Neuronal stem cell (in vitro differentiated cells): Measurements from ENCODE around the gene SOWAHD.

ENCODE experiments used
- DNase-seq: peaks from one replicate; pipeline ENCODE4 v3.0.0-alpha.2; 2013; ENCODE audit warnings: low spot score
- H2AFZ ChIP-seq: one replicate; pipeline ENCODE4 v1.6.1; 2013; ENCODE audit warnings: mild to moderate bottlenecking, low read length, inconsistent platforms
- H2AK5ac ChIP-seq: 2 replicates; pipeline ENCODE4 v1.6.1; 2013; ENCODE audit warnings: low read depth, mild to moderate bottlenecking, inconsistent platforms, low read length, moderate library complexity, mixed read lengths
- H2BK120ac ChIP-seq: 2 replicates; pipeline ENCODE4 v1.6.1; 2013; ENCODE audit warnings: low read depth, mild to moderate bottlenecking, inconsistent platforms, low read length, moderate library complexity, mixed read lengths
- H2BK12ac ChIP-seq: one replicate; pipeline ENCODE4 v1.6.1; 2013; ENCODE audit warnings: low read length, inconsistent platforms
- H2BK15ac ChIP-seq: 2 replicates; pipeline ENCODE4 v1.6.1; 2013; ENCODE audit warnings: mild to moderate bottlenecking, low read length, inconsistent platforms, mixed read lengths
- H2BK5ac ChIP-seq: one replicate; pipeline ENCODE4 v1.6.1; 2013; ENCODE audit warnings: inconsistent platforms, mild to moderate bottlenecking, low read length, moderate library complexity
- H3K14ac ChIP-seq: one replicate; pipeline ENCODE4 v1.6.1; 2013; ENCODE audit warnings: low read length, inconsistent platforms
- H3K18ac ChIP-seq: 2 replicates; pipeline ENCODE4 v1.6.1; 2013; ENCODE audit warnings: low read length, inconsistent platforms
- H3K23ac ChIP-seq: 2 replicates; pipeline ENCODE4 v1.6.1; 2013; ENCODE audit warnings: low read depth, mild to moderate bottlenecking, mixed read lengths, low read length, inconsistent platforms; ENCODE audit not compliant: poor library complexity
- H3K27ac ChIP-seq: replicated peaks from 3 replicates; pipeline ENCODE4 v1.5.1; 2013; ENCODE audit warnings: low read length, inconsistent platforms
- H3K27me3 ChIP-seq, 3 experiments: 2 replicates each; pipeline ENCODE4 v1.6.1; 2013; ENCODE audit warnings: low read length in 3 of 3, mild to moderate bottlenecking in 2 of 3, inconsistent platforms in 1 of 3, low read depth in 1 of 3, mixed read lengths in 1 of 3, moderate library complexity in 1 of 3; ENCODE audit not compliant: control insufficient read depth in 3 of 3, insufficient read depth in 3 of 3
- H3K36me3 ChIP-seq, 2 donors: replicated peaks in 1 of 2; 2 replicates each; pipeline ENCODE4 v1.6.1; 2013; ENCODE audit warnings: low read length in 2 of 2; ENCODE audit not compliant: control insufficient read depth in 2 of 2, insufficient read depth in 2 of 2
- H3K4ac ChIP-seq: 2 replicates; pipeline ENCODE4 v1.6.1; 2013; ENCODE audit warnings: inconsistent platforms, mild to moderate bottlenecking, low read length, moderate library complexity
- H3K4me1 ChIP-seq, 2 donors: 1 replicate in 1 of 2; 2 replicates in 1 of 2; pipeline ENCODE4 v1.6.1; 2013; ENCODE audit warnings: low read length in 2 of 2, low read depth in 1 of 2; ENCODE audit not compliant: control insufficient read depth in 2 of 2, insufficient read depth in 1 of 2
- H3K4me2 ChIP-seq: one replicate; pipeline ENCODE4 v1.6.1; 2013; ENCODE audit warnings: mild to moderate bottlenecking, low read length, inconsistent platforms; ENCODE audit not compliant: insufficient read depth, poor library complexity, severe bottlenecking
- H3K4me3 ChIP-seq, 2 donors: 2 replicates each; pipeline ENCODE4 v1.5.1; 2013; ENCODE audit warnings: low read length in 2 of 2, mild to moderate bottlenecking in 2 of 2, inconsistent platforms in 1 of 2, moderate library complexity in 1 of 2
- H3K79me1 ChIP-seq: one replicate; pipeline ENCODE4 v1.6.1; 2013; ENCODE audit warnings: low read depth, mild to moderate bottlenecking, inconsistent platforms, low read length, moderate library complexity
- H3K9ac ChIP-seq: one replicate; pipeline ENCODE4 v1.6.1; 2013; ENCODE audit warnings: mild to moderate bottlenecking, low read depth, low read length, inconsistent platforms; ENCODE audit not compliant: poor library complexity
- H3K9me3 ChIP-seq, 2 donors: replicated peaks in 1 of 2; 2 replicates each; pipeline versions ENCODE3 to v1.6.1; 2013; ENCODE audit warnings: low read length in 2 of 2, mild to moderate bottlenecking in 2 of 2, inconsistent platforms in 1 of 2, low read depth in 1 of 2, mixed read lengths in 1 of 2, moderate library complexity in 1 of 2; ENCODE audit not compliant: control insufficient read depth in 2 of 2, insufficient read depth in 1 of 2
- H4K8ac ChIP-seq: one replicate; pipeline ENCODE4 v1.6.1; 2013; ENCODE audit warnings: low read depth, mild to moderate bottlenecking, inconsistent platforms, low read length, moderate library complexity
- H4K91ac ChIP-seq: one replicate; pipeline ENCODE4 v1.6.1; 2013; ENCODE audit warnings: low read length, low read depth, mild to moderate bottlenecking, inconsistent platforms; ENCODE audit not compliant: poor library complexity
- WGBS, 2 donors: extraction: QIAGEN DNeasy Blood & Tissue Kit; methylation state at CpG; one replicate each; pipeline ENCODE4 v1.1.7; 2013; ENCODE audit warnings: missing lambda C conversion rate in 2 of 2, mixed read lengths in 1 of 2; ENCODE audit not compliant: insufficient read length in 2 of 2, insufficient replicate concordance in 1 of 2; ENCODE audit errors: extremely low coverage in 2 of 2; 5-methylcytosine and 5-hydroxymethylcytosine counted together

Gene SOWAHD

GRCh38 chrX:119734897-119735339 lies 23.5 kb upstream of the SOWAHD start:
- no peak overlapping the region for H2BK12ac ChIP-seq
- WGBS, 2 donors: no CpG with 5 or more reads among the region's 7 CpGs
- no peak overlapping the region for H4K8ac ChIP-seq
- H3K4me1 ChIP-seq: no peaks in the 10 kb centered on the region
- H3K4me2 ChIP-seq: no peak overlapping the region
- no peak overlapping the region for H3K14ac ChIP-seq
- no peak overlapping the region for H4K91ac ChIP-seq
- H3K27me3 ChIP-seq: no peaks in the 10 kb centered on the region
- H3K9me3 ChIP-seq: no peaks in the 10 kb centered on the region
- no peaks in the 10 kb centered on the region for H3K36me3 ChIP-seq
- H2BK120ac ChIP-seq: no peak overlapping the region
- H3K4me3 ChIP-seq: no peak overlapping the region
- no peak overlapping the region for H2BK15ac ChIP-seq
- no peak for DNase-seq
- peak overlapping the region; percentile 30 for H2AFZ ChIP-seq
- H3K9ac ChIP-seq: no peak overlapping the region
- no peaks in the 10 kb centered on the region for H3K79me1 ChIP-seq
- H3K18ac ChIP-seq: no peak overlapping the region
- no peak overlapping the region for H3K23ac ChIP-seq
- no peak overlapping the region for H3K27ac ChIP-seq
- no peak overlapping the region for H2BK5ac ChIP-seq
- no peak overlapping the region for H2AK5ac ChIP-seq
- H3K4ac ChIP-seq: no peak overlapping the region

- H3K27ac ChIP-seq: no peak overlapping the region
- no peak overlapping the region for H2BK5ac ChIP-seq
- H3K4me1 ChIP-seq: no peaks in the 10 kb centered on the region
- no peak for DNase-seq
- no peak overlapping the region for H2AFZ ChIP-seq
- H3K4me3 ChIP-seq: no peak overlapping the region
- no peaks in the 10 kb centered on the region for H3K9me3 ChIP-seq
- no peak overlapping the region for H3K23ac ChIP-seq
- H3K27me3 ChIP-seq: no peaks in the 10 kb centered on the region
- no CpG with 5 or more reads among the region's 6 CpGs for WGBS, 2 donors
- H3K79me1 ChIP-seq: no peaks in the 10 kb centered on the region
- H3K4me2 ChIP-seq: no peak overlapping the region
- H3K4ac ChIP-seq: no peak overlapping the region
- H4K91ac ChIP-seq: no peak overlapping the region
- no peak overlapping the region for H3K18ac ChIP-seq
- no peak overlapping the region for H3K9ac ChIP-seq
- H4K8ac ChIP-seq: no peak overlapping the region
- H3K14ac ChIP-seq: no peak overlapping the region
- no peak overlapping the region for H2BK120ac ChIP-seq
- H2AK5ac ChIP-seq: no peak overlapping the region
- H2BK12ac ChIP-seq: no peak overlapping the region
- H3K36me3 ChIP-seq: no peaks in the 10 kb centered on the region
- H2BK15ac ChIP-seq: no peak overlapping the region
Observed at GRCh38 chrX:119735467-119735866, 22.9 kb upstream of the SOWAHD start.

GRCh38 chrX:119736206-119736764 lies 22.1 kb upstream of the SOWAHD start:
- Histone ChIP-seq H3K4me2 (no peak overlapping the region), H2BK12ac (no peak overlapping the region), H2BK120ac (no peak overlapping the region), H4K91ac (no peak overlapping the region), H3K27ac (no peak overlapping the region), H3K18ac (no peak overlapping the region), H3K14ac (no peak overlapping the region), H2BK15ac (no peak overlapping the region), H3K4me1 (no peaks in the 10 kb centered on the region), H3K4ac (no peak overlapping the region), H3K23ac (no peak overlapping the region), H2AK5ac (no peak overlapping the region), H3K9ac (no peak overlapping the region), H3K36me3 (no peaks in the 10 kb centered on the region), H2BK5ac (no peak overlapping the region), H3K9me3 (no peaks in the 10 kb centered on the region), H3K27me3 (no peaks in the 10 kb centered on the region), H2AFZ (no peak overlapping the region), H4K8ac (no peak overlapping the region), H3K4me3 (no peak overlapping the region), H3K79me1 (no peaks in the 10 kb centered on the region)
- WGBS, 2 donors: no CpG with 5 or more reads among the region's 12 CpGs
- no peak for DNase-seq

- no CpG with 5 or more reads among the region's 5 CpGs for WGBS, 2 donors
- H3K27me3 ChIP-seq: no peaks in the 10 kb centered on the region
- H2AFZ ChIP-seq: no peak overlapping the region
- no peak overlapping the region for H3K27ac ChIP-seq
- no peak overlapping the region for H3K4me2 ChIP-seq
- no peaks in the 10 kb centered on the region for H3K9me3 ChIP-seq
- no peaks in the 10 kb centered on the region for H3K79me1 ChIP-seq
- DNase-seq: no peak
- H3K4ac ChIP-seq: no peak overlapping the region
- H3K36me3 ChIP-seq: no peaks in the 10 kb centered on the region
- no peak overlapping the region for H2AK5ac ChIP-seq
- H2BK15ac ChIP-seq: no peak overlapping the region
- no peak overlapping the region for H2BK12ac ChIP-seq
- no peak overlapping the region for H2BK120ac ChIP-seq
- no peaks in the 10 kb centered on the region for H3K4me1 ChIP-seq
- H3K9ac ChIP-seq: no peak overlapping the region
- H3K18ac ChIP-seq: no peak overlapping the region
- H3K4me3 ChIP-seq: no peak overlapping the region
- H3K14ac ChIP-seq: no peak overlapping the region
- no peak overlapping the region for H4K8ac ChIP-seq
- no peak overlapping the region for H3K23ac ChIP-seq
- no peak overlapping the region for H2BK5ac ChIP-seq
- H4K91ac ChIP-seq: no peak overlapping the region
Observed at GRCh38 chrX:119738742-119739141, 19.6 kb upstream of the SOWAHD start.
